T-helper 22 cell (primary cell): ENCODE results near the gene TRERF1.

ENCODE experiments used
- DNase-seq: peaks from one replicate; pipeline ENCODE4 v3.0.0-alpha.2; 2020; ENCODE audit warnings: low read depth

The TRERF1 gene

GRCh38 chr6:42367353-42368011 is 84.2 kb downstream of the TRERF1 start:
- DNase-seq, result no peak

DNA sequence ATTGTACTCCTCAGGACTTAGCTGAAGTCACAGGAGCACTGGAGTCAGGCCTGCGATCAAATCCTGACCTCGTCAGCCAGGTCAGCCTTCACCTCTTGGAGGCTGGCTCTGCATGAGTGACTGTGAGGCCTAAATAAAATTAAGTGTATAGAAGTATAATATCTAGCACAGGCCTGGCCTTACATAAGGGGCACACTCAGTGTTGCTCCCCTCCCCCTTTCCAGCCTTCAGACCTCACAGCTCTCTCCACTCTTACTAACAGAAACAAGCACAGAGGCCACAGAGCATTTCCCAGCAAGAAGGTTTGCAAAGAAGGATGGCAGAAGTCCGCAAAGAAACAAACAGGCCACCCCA is 84.8 kb downstream of the TRERF1 start:
- no peak for DNase-seq

DNA sequence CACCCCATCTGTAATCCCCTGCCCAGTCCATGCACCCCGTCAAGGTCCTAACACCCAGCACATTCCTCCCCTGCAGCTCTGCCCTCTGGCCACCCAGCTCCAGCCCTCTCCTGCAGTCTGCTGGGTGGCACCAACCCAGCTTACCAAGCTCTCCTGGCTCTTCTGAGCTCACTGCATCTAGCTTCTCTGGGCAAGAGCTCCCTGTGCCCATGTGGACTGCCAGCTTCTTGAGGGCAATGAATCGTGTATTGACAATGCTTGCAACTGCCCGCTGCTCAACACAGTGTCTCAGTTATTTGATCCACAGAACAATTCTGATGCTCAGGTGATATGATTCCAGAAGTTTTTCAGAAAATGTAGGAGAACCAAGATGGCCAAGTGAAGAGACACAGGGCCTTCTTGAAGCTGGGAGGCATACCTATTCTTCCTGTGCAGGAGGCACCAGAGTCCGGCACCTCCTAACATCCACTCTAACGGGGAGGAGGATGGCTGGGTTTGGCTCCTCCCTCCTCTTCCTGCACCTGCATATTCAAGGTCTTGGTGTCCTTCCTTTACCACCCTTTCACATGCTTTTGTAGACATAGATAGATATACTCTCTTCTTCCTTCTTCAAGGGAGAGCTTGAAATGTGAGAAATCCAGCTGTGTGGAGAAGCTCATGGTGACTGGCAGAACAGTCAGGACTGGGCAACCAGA is 85.6 kb downstream of the TRERF1 start:
- no peak for DNase-seq

GRCh38 chr6:42365021-42365420 is 86.7 kb downstream of the TRERF1 start:
- DNase-seq, result no peak

DNA sequence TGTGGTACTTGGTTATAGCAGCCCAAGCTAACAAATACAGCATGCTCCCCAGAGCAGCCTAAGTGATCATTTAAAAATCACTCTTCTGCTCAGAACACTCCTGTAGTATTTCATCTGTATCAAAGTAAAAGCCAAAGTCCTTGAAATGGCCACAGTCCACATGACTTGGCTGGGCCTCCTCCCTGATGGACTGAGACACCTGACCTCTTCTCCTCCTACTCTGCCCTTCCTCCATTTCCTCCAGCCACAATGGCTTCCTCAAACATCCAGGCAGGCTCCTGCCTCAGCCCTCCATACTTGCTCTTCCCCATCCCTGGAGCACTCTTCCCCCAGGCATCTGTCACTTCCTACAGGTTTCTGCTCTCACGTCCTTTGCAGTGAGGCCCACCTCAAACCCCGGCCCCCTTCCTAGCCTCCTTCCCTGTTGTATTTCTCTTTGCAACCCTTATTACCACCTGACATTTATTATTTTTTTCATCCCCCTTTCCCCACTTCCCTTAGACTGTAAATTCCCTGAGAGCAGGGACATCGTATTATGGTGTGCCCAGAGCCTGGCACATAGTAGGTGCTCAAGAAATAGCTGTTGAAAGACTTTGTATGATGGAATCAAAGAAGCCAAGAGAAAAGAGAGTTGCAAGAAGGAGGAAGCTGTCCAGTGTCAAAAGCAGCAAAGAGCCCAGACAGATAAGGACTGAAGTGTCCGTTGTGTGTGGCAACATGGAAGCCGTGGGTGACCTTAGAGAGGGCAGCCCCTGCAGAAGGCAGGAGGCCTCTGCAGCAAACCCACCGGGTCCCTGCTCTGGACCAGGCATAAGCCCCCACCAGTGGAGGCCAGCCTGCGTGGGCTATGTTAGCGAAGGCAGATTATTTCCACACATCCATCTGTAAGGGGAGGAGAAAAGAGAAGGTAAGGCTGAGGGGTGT is 87.5 kb downstream of the TRERF1 start:
- no peak for DNase-seq

GRCh38 chr6:42361036-42361435 is 90.7 kb downstream of the TRERF1 start:
- no peak for DNase-seq

DNA sequence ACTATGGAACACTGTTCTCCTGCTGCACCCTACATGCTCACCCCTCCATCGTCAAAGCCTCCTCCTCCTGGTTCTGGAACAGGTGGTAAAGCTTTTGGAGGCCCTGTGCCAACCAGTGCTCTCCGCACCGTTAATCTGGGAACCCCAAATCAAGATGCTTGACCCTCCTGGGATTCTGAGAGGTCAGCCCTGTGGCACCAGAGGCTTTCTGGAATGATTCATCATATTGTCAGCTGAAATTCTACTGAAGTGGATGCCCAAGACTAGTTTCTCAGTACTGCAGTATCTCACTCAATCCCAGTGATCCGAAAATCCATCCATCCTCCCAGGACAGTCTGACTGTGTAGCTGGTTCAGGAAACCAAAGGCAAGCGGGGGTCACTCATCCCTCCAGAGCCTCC is 92.7 kb downstream of the TRERF1 start:
- DNase-seq, result no peak

- DNase-seq, result no peak
These were observed 96.3 kb downstream of the TRERF1 start for GRCh38 chr6:42355416-42355815.

GRCh38 chr6:42354702-42355101 is 97.0 kb downstream of the TRERF1 start:
- no peak for DNase-seq

- no peak for DNase-seq
These were observed 98.7 kb downstream of the TRERF1 start for GRCh38 chr6:42352856-42353564.

DNA sequence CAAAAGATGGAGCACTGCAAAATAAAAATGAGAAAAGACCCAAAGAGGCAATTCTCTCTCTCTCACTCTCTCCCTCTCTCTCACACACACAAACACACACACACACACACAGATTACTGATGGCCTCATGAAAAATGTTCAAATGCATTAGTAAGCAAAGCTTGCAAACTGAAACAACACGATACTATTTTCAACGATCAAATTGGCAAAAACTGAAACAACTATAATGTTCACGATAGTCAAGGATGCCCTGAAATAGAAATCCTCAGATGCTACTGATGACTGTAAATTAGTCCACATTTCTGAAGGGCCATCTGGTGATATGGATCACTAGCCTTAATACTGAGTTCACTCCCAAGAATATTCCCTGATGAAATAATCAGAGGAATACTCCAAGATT is 100.8 kb downstream of the TRERF1 start:
- no peak for DNase-seq

DNA sequence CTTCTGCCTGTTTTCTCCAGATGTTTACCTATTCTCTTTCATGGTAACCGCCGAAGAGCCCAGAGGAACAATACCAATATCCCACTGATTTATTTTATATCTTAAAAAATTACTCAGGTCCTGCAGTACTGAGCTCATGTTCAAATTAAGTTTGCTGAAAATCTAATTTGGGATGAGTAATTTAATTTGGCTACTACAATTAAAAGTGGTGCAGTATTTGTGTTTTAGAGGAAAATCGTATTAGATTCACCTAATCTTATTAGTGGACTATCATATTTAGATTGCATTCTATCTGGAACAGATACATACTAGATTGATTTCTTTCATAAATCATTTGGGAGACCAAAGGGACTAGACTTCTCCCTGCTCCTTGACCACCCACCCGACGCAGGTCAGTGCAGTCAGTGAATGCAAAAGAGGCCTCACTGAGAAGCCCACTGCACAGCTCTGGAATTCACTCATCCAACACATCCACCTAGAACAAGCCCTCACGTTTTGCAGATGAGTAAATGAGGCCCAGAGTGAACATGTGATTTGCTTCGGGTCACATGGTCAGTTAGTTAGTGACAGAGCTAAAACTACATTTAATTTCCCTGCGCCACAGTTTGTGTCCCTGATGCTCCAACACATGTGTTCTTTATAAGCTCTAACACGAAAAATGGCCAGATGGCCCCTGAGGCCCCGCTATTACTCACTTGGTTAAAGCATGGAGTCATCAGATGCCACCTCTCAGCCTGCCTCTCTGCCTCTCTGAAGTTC is 101.8 kb downstream of the TRERF1 start:
- DNase-seq, result no peak

DNA sequence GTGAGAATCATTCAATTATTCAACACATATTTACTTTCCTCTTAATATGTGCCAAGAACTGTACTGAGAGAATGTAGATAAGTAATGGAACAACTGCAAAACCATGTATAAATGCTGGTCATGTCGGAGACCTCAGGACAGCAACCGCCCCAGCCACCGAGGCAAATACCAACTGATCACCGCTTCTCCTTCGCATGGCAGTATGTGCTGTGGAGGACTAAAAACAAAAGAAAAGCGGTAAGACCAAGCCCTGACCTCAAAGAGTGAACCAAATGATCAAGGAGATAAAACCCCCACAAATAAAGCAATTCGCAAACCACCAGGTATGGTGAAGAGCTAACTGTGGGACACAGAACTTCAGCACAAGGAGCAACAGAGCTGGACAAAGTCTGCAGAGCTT is 104.3 kb downstream of the TRERF1 start:
- no peak for DNase-seq

DNA sequence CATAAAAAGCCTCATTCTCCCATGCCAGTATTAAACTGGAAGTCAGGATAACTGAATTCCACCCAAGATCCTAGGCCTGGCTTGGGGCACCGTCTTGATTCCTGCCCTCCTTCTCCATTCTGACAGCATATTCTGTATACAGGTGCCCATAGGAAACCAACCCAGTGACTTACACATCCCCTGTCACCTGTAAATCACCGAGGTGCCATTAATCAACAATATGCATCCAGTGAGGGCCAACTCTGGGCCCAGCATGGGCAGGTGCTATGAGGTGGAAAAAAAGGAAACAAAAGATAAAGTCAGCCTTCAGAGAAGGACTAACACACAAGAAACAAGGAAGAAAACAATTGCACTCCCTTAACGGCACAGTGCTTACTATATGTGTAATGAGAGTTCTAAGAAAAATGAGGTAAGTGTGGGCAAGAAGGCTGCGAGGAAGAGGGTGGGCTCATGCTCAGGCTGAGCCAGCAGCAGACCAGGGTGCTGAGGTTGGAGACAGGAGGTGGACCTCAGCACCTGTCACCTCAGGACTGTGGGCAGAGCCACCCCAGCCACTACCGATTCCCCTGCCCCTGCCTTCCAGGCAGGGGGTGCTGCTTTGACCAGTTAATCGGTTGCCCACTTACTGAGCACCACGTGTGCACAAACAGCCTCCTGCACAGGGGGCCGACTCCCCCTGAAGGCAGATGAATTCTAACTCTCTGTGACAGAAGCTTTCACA is 105.9 kb downstream of the TRERF1 start:
- no peak for DNase-seq

DNA sequence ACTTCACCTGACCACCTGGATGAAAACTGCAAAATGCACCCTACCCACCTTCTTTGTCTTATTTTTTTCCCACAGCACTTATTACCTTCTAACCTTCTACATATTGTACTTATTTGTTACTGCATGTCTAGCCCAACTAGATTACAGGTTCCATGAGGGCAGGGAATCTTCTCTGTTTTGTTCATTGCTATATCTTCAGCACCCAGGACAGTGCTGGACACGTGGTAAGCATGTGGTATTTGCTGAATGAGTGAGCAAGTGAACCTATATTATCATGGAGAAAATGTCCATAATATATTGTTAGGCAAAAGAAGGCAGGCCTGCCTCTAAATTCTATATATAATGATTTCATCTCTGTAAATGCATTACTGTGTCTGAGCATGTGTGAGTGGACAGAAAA is 107.0 kb downstream of the TRERF1 start:
- no peak for DNase-seq

- no peak for DNase-seq
These were observed 109.8 kb downstream of the TRERF1 start for GRCh38 chr6:42341771-42342553.

- DNase-seq, result no peak
These were observed 110.5 kb downstream of the TRERF1 start for GRCh38 chr6:42341221-42341620.

DNA sequence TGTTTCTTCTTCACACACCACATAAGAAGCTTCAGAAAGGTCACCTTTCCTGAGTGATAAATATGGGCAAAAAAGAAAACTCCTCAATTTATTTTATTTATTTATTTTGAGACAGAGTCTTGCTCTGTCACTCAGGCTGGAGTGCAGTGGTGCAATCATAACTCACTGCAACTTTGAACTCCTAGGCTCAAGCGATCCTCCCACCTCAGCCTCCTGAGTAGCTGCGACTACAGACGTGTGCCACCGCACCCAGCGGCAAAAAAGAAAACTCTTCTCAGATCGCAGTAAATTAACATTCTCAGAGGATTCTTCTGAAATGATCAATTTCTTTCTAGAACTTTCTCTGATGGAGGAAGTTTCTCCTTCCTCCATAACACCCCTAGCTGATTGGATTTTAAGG is 111.2 kb downstream of the TRERF1 start:
- no peak for DNase-seq

- no peak for DNase-seq
These were observed 111.7 kb downstream of the TRERF1 start for GRCh38 chr6:42339991-42340401.

- no peak for DNase-seq
These were observed 112.9 kb downstream of the TRERF1 start for GRCh38 chr6:42338744-42339222.
